GM12878 (cell line): ENCODE results near the gene ARL5A. TPM values are rescaled to one million over a fixed set of nuclear protein-coding genes. Genes with fewer than 3 reads are reported as not detected.

Experiments used
- ATAC-seq: fragments of 200-7000 bp; cut with Tn5 transposase; 3 replicates; pipeline ENCODE4 v1.9.1; 2020; ENCODE audit warnings: mild to moderate bottlenecking, moderate library complexity
- BruUV-seq: library from RNA; stranded (reverse); fragments of 400-500 nt; replicated peaks from 2 replicates; lab custom pipeline; 2021; lab: Mats Ljungman, UMichigan
- CTCF ChIA-PET: fragments of 300-600 bp; sonication (Branson Sonifier 250); formaldehyde crosslinking; extraction: SDS; loops from one replicate; lab custom pipeline; 2021; ENCODE audit warnings: inconsistent platforms; lab: Yijun Ruan, JAX
- POLR2A ChIA-PET: fragments of 350-600 bp; formaldehyde crosslinking; extraction: SDS; loops from one replicate; lab custom pipeline; 2021; ENCODE audit warnings: inconsistent platforms; lab: Charles Lee
- RAD21 ChIA-PET: fragments of 300-600 bp; sonication (Branson Sonifier 250); formaldehyde crosslinking; loops from one replicate; lab custom pipeline; 2023; ENCODE audit warnings: antibody characterized with exemption; ENCODE audit not compliant: unreplicated experiment; lab: Charles Lee
- SMC1A ChIA-PET: fragments of 300-600 bp; sonication (Branson Sonifier 250); formaldehyde crosslinking; loops from one replicate; lab custom pipeline; 2023; ENCODE audit not compliant: unreplicated experiment, uncharacterized antibody; lab: Charles Lee
- DNase-seq: peaks from one replicate; pipeline ENCODE4 v3.0.0-alpha.2; 2011; ENCODE audit warnings: low read depth, low spot score
- FAIRE-seq: peaks from 3 replicates; lab custom pipeline; 2011; peaks lifted over from hg19 to GRCh38; lab: Jason Lieb, UNC
- H2AFZ ChIP-seq: 2 replicates; pipeline ENCODE4 v1.6.0; 2011; ENCODE audit warnings: low read depth, low read length, control low read depth; ENCODE audit not compliant: control insufficient read depth
- H3K27ac ChIP-seq: 2 replicates; pipeline ENCODE4 v1.5.1; 2011; ENCODE audit warnings: control low read depth; ENCODE audit not compliant: control insufficient read depth, insufficient read depth
- H3K27me3 ChIP-seq, 2 experiments: replicated peaks in 1 of 2; 2 replicates each; pipeline versions ENCODE4 v1.6.0 to v1.6.1; 2011; ENCODE audit warnings: low read length in 1 of 2; ENCODE audit not compliant: control insufficient read depth in 2 of 2, insufficient read depth in 2 of 2
- H3K36me3 ChIP-seq, 2 experiments: 2 replicates each; pipeline ENCODE4 v1.5.1; 2011; ENCODE audit warnings: low read length in 1 of 2; ENCODE audit not compliant: control insufficient read depth in 2 of 2, insufficient read depth in 2 of 2
- H3K4me1 ChIP-seq: 2 replicates; pipeline ENCODE4 v1.6.1; 2011; ENCODE audit warnings: mild to moderate bottlenecking, low read length, moderate library complexity, mixed read lengths; ENCODE audit not compliant: control insufficient read depth, insufficient read depth
- H3K4me2 ChIP-seq: 2 replicates; pipeline ENCODE4 v1.6.0; 2011; ENCODE audit warnings: control low read depth; ENCODE audit not compliant: control insufficient read depth, insufficient read depth
- H3K4me3 ChIP-seq: fragments of 200-600 bp; sonication (generic); 2 replicates; pipeline ENCODE4 v1.5.1; 2016
- H3K79me2 ChIP-seq: 2 replicates; pipeline ENCODE4 v1.6.0; 2011; ENCODE audit warnings: low read length; ENCODE audit not compliant: control insufficient read depth, insufficient read depth
- H3K9ac ChIP-seq: 2 replicates; pipeline ENCODE4 v1.8.0; 2011; ENCODE audit warnings: low read length, control low read depth, mixed read lengths; ENCODE audit not compliant: control insufficient read depth, insufficient read depth
- H3K9me3 ChIP-seq: replicated peaks from 3 replicates; pipeline ENCODE4 v1.5.1; 2011; ENCODE audit warnings: mild to moderate bottlenecking, low read length; ENCODE audit not compliant: control insufficient read depth, insufficient read depth
- H4K20me1 ChIP-seq: 2 replicates; pipeline ENCODE4 v1.6.0; 2011; ENCODE audit not compliant: control insufficient read depth, insufficient read depth
- CREM ChIP-seq: IDR thresholded peaks from 2 replicates; pipeline ENCODE4 v1.6.1; 2014; ENCODE audit warnings: antibody characterized with exemption, low read depth
- EED ChIP-seq: sonication (generic); IDR thresholded peaks from 2 replicates; pipeline ENCODE4 v1.6.1; 2016; ENCODE audit warnings: antibody characterized with exemption, low read depth
- EGR1 ChIP-seq, 2 experiments: IDR thresholded peaks; 1 replicate in 1 of 2; 2 replicates in 1 of 2; pipeline ENCODE4 v1.6.1; 2011 to 2012; ENCODE audit warnings: low read depth in 2 of 2, low read length in 2 of 2, borderline replicate concordance in 1 of 2, mild to moderate bottlenecking in 1 of 2, moderate library complexity in 1 of 2
- MTA2 ChIP-seq: fragments of 450-650 bp; IDR thresholded peaks from 2 replicates; pipeline ENCODE4 v1.6.1; 2016; ENCODE audit warnings: low read depth, mild to moderate bottlenecking, moderate library complexity
- NBN ChIP-seq: fragments of 450-650 bp; IDR thresholded peaks from 2 replicates; pipeline ENCODE4 v1.6.1; 2016
- RAD51 ChIP-seq: fragments of 450-650 bp; IDR thresholded peaks from 2 replicates; pipeline ENCODE4 v1.6.1; 2016; ENCODE audit warnings: moderate library complexity, mild to moderate bottlenecking, inconsistent platforms
- WGBS: methylation state at CpG from one replicate; pipeline ENCODE4 v1.1.6; 2016; ENCODE audit warnings: low lambda C conversion rate; ENCODE audit not compliant: insufficient replicate concordance, insufficient coverage; ENCODE audit errors: missing lambda C conversion rate; 5-methylcytosine and 5-hydroxymethylcytosine counted together
- in situ Hi-C: fragments of 300-500 bp; cut with MboI; formaldehyde crosslinking; loops from 9 replicates; pipeline ENCODE4 v1.14.3; 2018; ENCODE audit warnings: mixed read lengths
- intact Hi-C: fragments of 100-400 bp; cut with micrococcal nuclease; formaldehyde crosslinking; loops from one replicate; pipeline ENCODE4 v1.14.2; 2022; ENCODE audit not compliant: unreplicated experiment
- polyA plus RNA-seq, 11 experiments: library from polyadenylated mRNA; depleted of rRNA in 4 of 11; unstranded in 6 of 11; stranded (reverse) in 5 of 11; fragments of >200 nt; fragmentation: Nextera tagmentation in 4 of 11; fragmentation: Illumina TruSeq in 1 of 11; extraction: Ambion mirVana in 4 of 11; extraction: Trizol in 1 of 11; gene quantifications; 1 replicate in 1 of 11; 2 replicates in 10 of 11; pipeline versions ENCODE4 v1.2.1 to v1.2.3, GENCODE V29; 2011 to 2016; ENCODE audit warnings: inconsistent platforms in 2 of 11, missing spikeins in 2 of 11, low read depth in 1 of 11
- total RNA-seq, 4 experiments: library from RNA; depleted of rRNA in 3 of 4; stranded (reverse); fragments of >200 nt in 3 of 4; fragmentation: Illumina TruSeq in 1 of 4; extraction: Trizol in 1 of 4; gene quantifications; 2 replicates each; pipeline versions ENCODE4 v1.2.1 to v1.2.3, GENCODE V29; 2013 to 2021

ARL5A gene
- total and polyA plus RNA-seq, 10 of the 15 experiments (the other 5 are each of a cell fraction or from before 2014, with no cell fraction given), result 9.4 to 52.9 (median 32.0) TPM

DNA sequence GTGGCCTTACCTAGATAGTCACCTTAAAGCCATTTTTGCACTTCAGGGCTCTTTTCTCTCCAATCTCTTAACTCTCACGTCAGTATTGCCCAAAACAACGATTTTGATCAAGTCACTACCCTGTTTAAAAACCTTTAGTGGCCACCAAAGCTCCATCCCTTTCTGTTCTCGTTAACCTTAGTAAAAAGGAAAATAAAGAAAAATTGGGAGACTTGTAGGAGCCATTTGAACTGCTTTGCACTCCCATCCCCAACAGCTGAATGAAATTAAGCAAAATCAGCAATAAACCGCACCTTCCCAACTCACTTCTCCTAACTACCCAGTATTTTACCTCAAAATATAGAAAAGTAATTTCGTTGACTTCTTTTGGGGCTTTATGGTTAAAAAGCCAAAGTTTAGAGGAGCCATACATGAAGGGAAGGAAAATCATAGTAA lies 686 bp upstream of the ARL5A start (continued):
- no peak for TF ChIP-seq EGR1 (IDR thresholded peaks at IDR 0.05; ENCODE audit: borderline replicate concordance in 1 of 2, low read depth in 2 of 2, low read length in 2 of 2)
- 0 out of 2 replicates have a peak, but pooled peaks have one; percentile 0 for TF ChIP-seq MTA2
- TF ChIP-seq CREM, result 0 out of 2 replicates have a peak, but pooled peaks have one; percentile 1
- TF ChIP-seq EED, result no peak

DNA sequence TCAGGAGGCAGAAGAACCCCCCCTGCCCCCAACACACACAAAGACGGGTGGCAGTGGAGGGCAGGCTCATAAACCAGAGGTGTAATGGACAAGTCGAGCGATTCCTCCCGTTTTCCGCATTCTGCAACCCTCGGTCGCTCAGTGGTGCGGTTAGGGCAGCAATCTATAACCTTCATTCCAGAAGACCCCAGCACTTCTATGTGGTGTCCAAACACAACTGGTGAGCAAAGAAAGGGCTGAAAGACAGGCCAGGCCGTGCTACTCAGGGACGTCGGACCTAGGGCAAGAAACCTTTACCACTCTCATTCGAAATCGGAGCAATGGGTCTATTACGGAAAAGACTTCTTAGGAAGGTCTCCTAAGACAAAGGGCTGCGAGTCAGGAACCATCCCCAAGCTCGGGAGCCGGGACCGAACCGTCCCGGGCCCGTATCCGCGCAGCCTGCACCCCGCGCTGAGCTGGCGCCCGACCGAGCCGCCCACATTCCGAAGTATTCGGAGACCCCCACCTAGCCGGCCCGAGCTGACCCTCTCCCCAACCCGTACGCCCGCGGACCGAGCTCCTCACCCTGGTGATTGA lies 568 bp downstream of the ARL5A start:
- POLR2A ChIA-PET, result interaction anchor here (0.5 to 1.3 kb wide), 5 partner anchors 8 to 676 kb away, joined by 3 to 8 read pairs (median 3); no protein-coding TSS in a partner anchor
- intact Hi-C loops, result loop anchor here (10.0 kb wide), 1 partner anchor 337 kb away; no protein-coding TSS in a partner anchor
- no peak for DNase-seq

More for the DNA sequence above, 568 bp downstream of the ARL5A start:
- Histone ChIP-seq H3K36me3 (no peaks in the 10 kb centered on the region), H3K9ac (peak overlapping the region; percentile 91), H3K4me3 (peak overlapping the region; percentile 92), H3K4me1 (peaks cover 14% of the 10 kb centered on the region), H3K4me2 (peak overlapping the region; percentile 73), H3K9me3 (no peaks in the 10 kb centered on the region), H4K20me1 (no peaks in the 10 kb centered on the region; the same call in 1 of the 2 replicates)
- SMC1A ChIA-PET, result interaction anchor here (0.6 to 2.2 kb wide), 8 partner anchors 13 to 160 kb away, joined by 3 to 7 read pairs (median 4); no protein-coding TSS in a partner anchor
- TF ChIP-seq NBN (peak; percentile 30; the same call in 1 of the 2 replicates), RAD51 (no peak), EGR1 (IDR thresholded peaks at IDR 0.05; ENCODE audit: borderline replicate concordance in 1 of 2, low read depth in 2 of 2, low read length in 2 of 2) (0 out of 3 replicates have a peak, but pooled peaks of 1 of the 2 experiments have one; percentile 22)
- TF ChIP-seq, all 136 proteins: peak for 2
- WGBS, result 1% methylated on average over 38 of the region's 38 CpGs
- BruUV-seq, result no TSS peak
- Histone ChIP-seq H2AFZ (peak overlapping the region; percentile 68), H3K27ac (peak overlapping the region; percentile 88), H3K79me2 (peaks cover 56% of the 10 kb centered on the region), H3K27me3 (no peaks in the 10 kb centered on the region)
- CTCF ChIA-PET, result no interaction called here
- peak; percentile 50 for ATAC-seq
- in situ Hi-C loops, result no loop called here
- no peak for FAIRE-seq
- RAD21 ChIA-PET, result interaction anchor here (0.9 to 1.4 kb wide), 5 partner anchors 13 to 56 kb away, joined by 3 to 5 read pairs (median 3); no protein-coding TSS in a partner anchor
